COR-L47 (cell line): ENCODE measurements around the gene P2RY8.
"Not testable (repeated sequence)": the region's sequence is repeated elsewhere in the genome, so short reads cannot be mapped to it uniquely, and the experiment has no call there.

Source experiments
- DNase-seq: peaks from one replicate; lab custom pipeline; 2025; lab: John Stamatoyannopoulos, UW

Gene P2RY8

GRCh38 chrX:1545776-1546408 lies 8.9 kb upstream of the P2RY8 start:
- no peak for DNase-seq

GRCh38 chrX:1542994-1543725 lies 6.2 kb upstream of the P2RY8 start:
- no peak for DNase-seq

- not testable (repeated sequence) for DNase-seq
These were observed 2.2 kb upstream of the P2RY8 start for GRCh38 chrX:1539146-1539545.

- DNase-seq: not testable (repeated sequence)
These were observed 718 bp upstream of the P2RY8 start for GRCh38 chrX:1537716-1538090.

- no peak for DNase-seq
These were observed 314 bp downstream of the P2RY8 start for GRCh38 chrX:1536712-1537030.

- DNase-seq: no peak
These were observed 1.5 kb downstream of the P2RY8 start for GRCh38 chrX:1535241-1536041.

GRCh38 chrX:1534301-1535168 lies 2.5 kb downstream of the P2RY8 start:
- DNase-seq: no peak

GRCh38 chrX:1533058-1533457 lies 3.9 kb downstream of the P2RY8 start:
- DNase-seq: no peak

GRCh38 chrX:1531096-1531890 lies 5.7 kb downstream of the P2RY8 start:
- DNase-seq: no peak

- no peak for DNase-seq
These were observed 7.2 kb downstream of the P2RY8 start for GRCh38 chrX:1529756-1530155.

- no peak for DNase-seq
These were observed 7.7 kb downstream of the P2RY8 start for GRCh38 chrX:1529328-1529727.

- no peak for DNase-seq
These were observed 8.1 kb downstream of the P2RY8 start for GRCh38 chrX:1528884-1529203.

- no peak for DNase-seq
These were observed 8.7 kb downstream of the P2RY8 start for GRCh38 chrX:1528186-1528883.

- no peak for DNase-seq
These were observed 9.5 kb downstream of the P2RY8 start for GRCh38 chrX:1527457-1527856.

GRCh38 chrX:1526565-1526964 lies 10.4 kb downstream of the P2RY8 start:
- DNase-seq: no peak

GRCh38 chrX:1525583-1526355 lies 11.2 kb downstream of the P2RY8 start:
- DNase-seq: no peak

GRCh38 chrX:1524874-1525582 lies 12.0 kb downstream of the P2RY8 start:
- no peak for DNase-seq

- not testable (repeated sequence) for DNase-seq
These were observed 14.1 kb downstream of the P2RY8 start for GRCh38 chrX:1522905-1523304.

GRCh38 chrX:1521459-1521956 lies 15.5 kb downstream of the P2RY8 start:
- no peak for DNase-seq
